Ovary (tissue), 3 donors: ENCODE measurements around the gene PRADC1.

ENCODE experiments used
- POLR2A ChIP-seq: fragments of 450-650 bp; IDR thresholded peaks from one replicate; pipeline ENCODE4 v1.6.1; 2017; ENCODE audit warnings: antibody characterized with exemption, mild to moderate bottlenecking, moderate library complexity
- TF ChIP-seq, protein P1 (sequence below), 3 donors: fragments of 450-650 bp in 2 of 3; fragments of 200-600 bp in 1 of 3; IDR thresholded peaks; one replicate each; pipeline versions ENCODE4 v1.5.1 to v1.8.0; 2016 to 2022; ENCODE audit warnings: antibody characterized with exemption in 3 of 3, mild to moderate bottlenecking in 1 of 3
- donor health status: DM: no; HTN: no; CAD: no.

DNA sequence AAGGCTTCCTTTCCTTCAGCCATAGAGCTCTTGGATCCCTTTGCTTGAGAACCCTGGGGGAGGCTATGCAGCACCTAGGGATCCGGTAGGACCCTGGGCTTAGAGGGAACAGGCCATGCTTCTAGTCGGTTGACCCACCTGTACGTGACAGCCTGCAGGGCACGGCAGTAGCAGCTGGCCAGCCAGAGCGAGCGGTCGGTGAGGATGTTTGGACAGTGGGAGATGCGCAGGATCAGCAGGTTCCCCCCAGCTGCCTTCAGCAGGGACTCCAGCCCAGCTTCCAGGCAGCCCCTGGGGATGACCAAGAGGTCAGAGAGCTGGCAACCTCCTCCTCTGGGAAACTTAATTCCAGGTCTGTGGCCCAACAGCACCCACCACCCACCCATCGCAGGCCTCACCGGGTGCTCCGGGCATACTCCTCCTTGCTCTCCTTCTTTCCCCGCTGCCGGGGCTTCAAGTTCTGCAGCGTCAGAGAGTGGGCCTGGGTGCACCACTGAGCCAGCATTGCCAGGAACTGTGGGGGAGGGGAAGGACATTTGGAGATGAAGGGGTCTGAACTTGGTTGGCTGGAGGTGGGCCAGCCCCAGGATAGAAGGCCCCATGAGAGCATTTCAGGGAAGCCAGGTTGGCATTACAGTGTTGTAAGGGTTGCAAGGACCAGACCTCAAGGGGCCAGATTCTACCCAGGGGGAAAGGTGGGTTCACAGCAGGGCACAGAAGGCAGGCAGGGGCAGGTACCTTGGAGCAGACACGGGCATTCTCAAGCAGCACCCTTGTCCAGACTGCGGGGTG is 30.7 kb upstream of the PRADC1 start:
- no peak for TF ChIP-seq POLR2A
- TF ChIP-seq, protein P1, sequence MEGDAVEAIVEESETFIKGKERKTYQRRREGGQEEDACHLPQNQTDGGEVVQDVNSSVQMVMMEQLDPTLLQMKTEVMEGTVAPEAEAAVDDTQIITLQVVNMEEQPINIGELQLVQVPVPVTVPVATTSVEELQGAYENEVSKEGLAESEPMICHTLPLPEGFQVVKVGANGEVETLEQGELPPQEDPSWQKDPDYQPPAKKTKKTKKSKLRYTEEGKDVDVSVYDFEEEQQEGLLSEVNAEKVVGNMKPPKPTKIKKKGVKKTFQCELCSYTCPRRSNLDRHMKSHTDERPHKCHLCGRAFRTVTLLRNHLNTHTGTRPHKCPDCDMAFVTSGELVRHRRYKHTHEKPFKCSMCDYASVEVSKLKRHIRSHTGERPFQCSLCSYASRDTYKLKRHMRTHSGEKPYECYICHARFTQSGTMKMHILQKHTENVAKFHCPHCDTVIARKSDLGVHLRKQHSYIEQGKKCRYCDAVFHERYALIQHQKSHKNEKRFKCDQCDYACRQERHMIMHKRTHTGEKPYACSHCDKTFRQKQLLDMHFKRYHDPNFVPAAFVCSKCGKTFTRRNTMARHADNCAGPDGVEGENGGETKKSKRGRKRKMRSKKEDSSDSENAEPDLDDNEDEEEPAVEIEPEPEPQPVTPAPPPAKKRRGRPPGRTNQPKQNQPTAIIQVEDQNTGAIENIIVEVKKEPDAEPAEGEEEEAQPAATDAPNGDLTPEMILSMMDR (IDR thresholded peaks at IDR 0.05): no peak
